HEK293 (cell line): Measurements from ENCODE around the gene TCF7L1.
A peak's percentile ranks its signal among the peaks of the same experiment; 100 is the strongest.

Experiments
- BCL11B ChIP-seq: fragments of 450-650 bp; formaldehyde crosslinking; IDR thresholded peaks from 2 replicates; pipeline ENCODE4 v1.5.1; 2016; ENCODE audit warnings: low read depth, missing biosample characterization, missing genetic modification characterization
- GFI1B ChIP-seq: fragments of 450-650 bp; formaldehyde crosslinking; IDR thresholded peaks from 2 replicates; pipeline ENCODE4 v1.5.1; 2016; ENCODE audit warnings: missing biosample characterization, missing genetic modification characterization
- HIC1 ChIP-seq: fragments of 450-650 bp; formaldehyde crosslinking; IDR thresholded peaks from 2 replicates; pipeline ENCODE4 v1.5.1; 2016; ENCODE audit warnings: missing biosample characterization, missing genetic modification characterization
- HOXA7 ChIP-seq: sonication (generic); formaldehyde crosslinking; IDR thresholded peaks from 2 replicates; pipeline ENCODE4 v1.8.1; 2022; ENCODE audit warnings: missing genetic modification reagents, borderline replicate concordance
- KLF17 ChIP-seq: fragments of 450-650 bp; formaldehyde crosslinking; IDR thresholded peaks from 2 replicates; pipeline ENCODE4 v1.5.1; 2016; ENCODE audit warnings: missing biosample characterization, missing genetic modification characterization
- KLF7 ChIP-seq: fragments of 450-650 bp; formaldehyde crosslinking; IDR thresholded peaks from 2 replicates; pipeline ENCODE4 v1.5.1; 2016; ENCODE audit warnings: missing biosample characterization, missing genetic modification characterization, borderline replicate concordance
- MEIS1 ChIP-seq: sonication (generic); formaldehyde crosslinking; IDR thresholded peaks from 2 replicates; pipeline ENCODE4 v1.8.1; 2022; ENCODE audit warnings: missing genetic modification reagents, mild to moderate bottlenecking, borderline replicate concordance
- OVOL3 ChIP-seq: fragments of 450-650 bp; formaldehyde crosslinking; IDR thresholded peaks from 2 replicates; pipeline ENCODE4 v1.5.1; 2016; ENCODE audit warnings: missing biosample characterization, missing genetic modification characterization
- REST ChIP-seq: fragments of 450-650 bp; formaldehyde crosslinking; IDR thresholded peaks from 2 replicates; pipeline ENCODE4 v1.5.1; 2016; ENCODE audit warnings: missing biosample characterization, missing genetic modification characterization
- SALL2 ChIP-seq: fragments of 450-650 bp; formaldehyde crosslinking; IDR thresholded peaks from 2 replicates; pipeline ENCODE4 v1.5.0; 2017; ENCODE audit warnings: missing biosample characterization, mild to moderate bottlenecking, missing genetic modification characterization, borderline replicate concordance
- SCRT1 ChIP-seq: fragments of 450-650 bp; formaldehyde crosslinking; IDR thresholded peaks from 2 replicates; pipeline ENCODE4 v1.5.1; 2016; ENCODE audit warnings: missing biosample characterization, missing genetic modification characterization, borderline replicate concordance
- TRIM28 ChIP-seq: IDR thresholded peaks from 2 replicates; pipeline ENCODE4 v1.6.1; 2011; ENCODE audit warnings: low read length, control low read depth, borderline replicate concordance
- WT1 ChIP-seq: fragments of 450-650 bp; formaldehyde crosslinking; IDR thresholded peaks from 2 replicates; pipeline ENCODE4 v1.5.1; 2016; ENCODE audit warnings: missing biosample characterization, missing genetic modification characterization
- ZBTB7A ChIP-seq: fragments of 450-650 bp; formaldehyde crosslinking; IDR thresholded peaks from 2 replicates; pipeline ENCODE4 v1.5.1; 2016; ENCODE audit warnings: low read depth, missing biosample characterization, missing genetic modification characterization
- ZIC2 ChIP-seq: fragments of 450-650 bp; formaldehyde crosslinking; IDR thresholded peaks from 2 replicates; pipeline ENCODE4 v1.5.1; 2016; ENCODE audit warnings: missing biosample characterization, missing genetic modification characterization
- ZNF2 ChIP-seq: fragments of 450-650 bp; formaldehyde crosslinking; IDR thresholded peaks from 2 replicates; pipeline ENCODE4 v1.5.1; 2016; ENCODE audit warnings: missing biosample characterization, missing genetic modification characterization
- ZNF292 ChIP-seq: fragments of 450-650 bp; formaldehyde crosslinking; IDR thresholded peaks from 2 replicates; pipeline ENCODE4 v1.5.1; 2016; ENCODE audit warnings: low read depth, missing biosample characterization, missing genetic modification characterization, borderline replicate concordance
- ZNF335 ChIP-seq: fragments of 450-650 bp; formaldehyde crosslinking; conservative IDR thresholded peaks from 2 replicates; pipeline ENCODE4 v1.5.1; 2016; ENCODE audit warnings: missing biosample characterization, missing genetic modification characterization
- ZNF354C ChIP-seq: fragments of 450-650 bp; formaldehyde crosslinking; IDR thresholded peaks from 2 replicates; pipeline ENCODE4 v1.5.1; 2016; ENCODE audit warnings: missing biosample characterization, missing genetic modification characterization, low read depth, borderline replicate concordance
- ZNF37A ChIP-seq: fragments of 450-650 bp; IDR thresholded peaks from 2 replicates; pipeline ENCODE4 v1.5.1; 2018; ENCODE audit warnings: missing biosample characterization, missing genetic modification characterization
- ZNF433 ChIP-seq: fragments of 450-650 bp; formaldehyde crosslinking; IDR thresholded peaks from 2 replicates; pipeline ENCODE4 v1.5.1; 2016; ENCODE audit warnings: missing biosample characterization, missing genetic modification characterization, low read depth
- ZNF473 ChIP-seq: fragments of 450-650 bp; formaldehyde crosslinking; IDR thresholded peaks from 2 replicates; pipeline ENCODE4 v1.5.1; 2017; ENCODE audit warnings: missing biosample characterization, missing genetic modification characterization
- ZNF48 ChIP-seq: fragments of 450-650 bp; formaldehyde crosslinking; IDR thresholded peaks from 2 replicates; pipeline ENCODE4 v1.5.1; 2016; ENCODE audit warnings: missing biosample characterization, missing genetic modification characterization
- ZNF514 ChIP-seq: fragments of 450-650 bp; formaldehyde crosslinking; IDR thresholded peaks from 2 replicates; pipeline ENCODE4 v1.5.1; 2016; ENCODE audit warnings: missing biosample characterization, missing genetic modification characterization
- ZNF548 ChIP-seq: fragments of 450-650 bp; formaldehyde crosslinking; IDR thresholded peaks from 2 replicates; pipeline ENCODE4 v1.5.1; 2016; ENCODE audit warnings: missing biosample characterization, missing genetic modification characterization
- ZNF596 ChIP-seq: fragments of 450-650 bp; IDR thresholded peaks from 2 replicates; pipeline ENCODE4 v1.5.0; 2018; ENCODE audit warnings: missing biosample characterization, mild to moderate bottlenecking, missing genetic modification characterization, moderate library complexity
- ZNF623 ChIP-seq: fragments of 450-650 bp; formaldehyde crosslinking; IDR thresholded peaks from 2 replicates; pipeline ENCODE4 v1.5.1; 2016; ENCODE audit warnings: missing biosample characterization, missing genetic modification characterization
- ZNF629 ChIP-seq: fragments of 450-650 bp; formaldehyde crosslinking; IDR thresholded peaks from 2 replicates; pipeline ENCODE4 v1.5.1; 2017; ENCODE audit warnings: missing biosample characterization, missing genetic modification characterization
- ZNF645 ChIP-seq: fragments of 450-650 bp; formaldehyde crosslinking; IDR thresholded peaks from 2 replicates; pipeline ENCODE4; 2016; ENCODE audit warnings: missing biosample characterization, missing genetic modification characterization
- ZNF776 ChIP-seq: fragments of 450-650 bp; formaldehyde crosslinking; IDR thresholded peaks from 2 replicates; pipeline ENCODE4 v1.5.0; 2017; ENCODE audit warnings: missing biosample characterization, missing genetic modification characterization, borderline replicate concordance
- ZNF785 ChIP-seq: fragments of 450-650 bp; formaldehyde crosslinking; IDR thresholded peaks from 2 replicates; pipeline ENCODE4 v1.5.1; 2016; ENCODE audit warnings: missing biosample characterization, missing genetic modification characterization
- TF ChIP-seq, protein P1 (sequence below): fragments of 450-650 bp; formaldehyde crosslinking; IDR thresholded peaks from 2 replicates; pipeline ENCODE4 v1.5.1; 2017; ENCODE audit warnings: missing biosample characterization, missing genetic modification characterization

TCF7L1 gene

GRCh38 chr2:85354286-85355072, 221.3 kb downstream of the TCF7L1 start, which contains the start of the genes ELMOD3 and RETSAT (continued):
- no peak for TF ChIP-seq KLF17
- TF ChIP-seq SALL2: no peak
- no peak for TF ChIP-seq ZNF785
- no peak for TF ChIP-seq ZNF776
- TF ChIP-seq BCL11B (tag by site-specific recombination): no peak
- TF ChIP-seq SCRT1 (tag by site-specific recombination): no peak
- TF ChIP-seq WT1 (tag by site-specific recombination): no peak
- TF ChIP-seq MEIS1 (CRISPR knock-in tag): no peak
- peak; percentile 78; the same call in 1 of the 2 replicates for TF ChIP-seq REST (tag by site-specific recombination)
- TF ChIP-seq ZNF292 (tag by site-specific recombination): no peak
- TF ChIP-seq ZBTB7A (tag by site-specific recombination): peak; percentile 70; the same call in 1 of the 2 replicates
- peak; percentile 65; the same call in 1 of the 2 replicates for TF ChIP-seq ZNF629 (tag by site-specific recombination)
- TF ChIP-seq TRIM28: peak; percentile 76
- no peak for TF ChIP-seq ZNF473 (tag by site-specific recombination)
- no peak for TF ChIP-seq ZNF48 (tag by site-specific recombination)
- peak; percentile 9; the same call in 1 of the 2 replicates for TF ChIP-seq ZIC2 (tag by site-specific recombination)
- TF ChIP-seq OVOL3 (tag by site-specific recombination): no peak
- no peak for TF ChIP-seq ZNF354C
- peak; percentile 54; the same call in 1 of the 2 replicates for TF ChIP-seq ZNF2 (tag by site-specific recombination)
- TF ChIP-seq, protein P1, sequence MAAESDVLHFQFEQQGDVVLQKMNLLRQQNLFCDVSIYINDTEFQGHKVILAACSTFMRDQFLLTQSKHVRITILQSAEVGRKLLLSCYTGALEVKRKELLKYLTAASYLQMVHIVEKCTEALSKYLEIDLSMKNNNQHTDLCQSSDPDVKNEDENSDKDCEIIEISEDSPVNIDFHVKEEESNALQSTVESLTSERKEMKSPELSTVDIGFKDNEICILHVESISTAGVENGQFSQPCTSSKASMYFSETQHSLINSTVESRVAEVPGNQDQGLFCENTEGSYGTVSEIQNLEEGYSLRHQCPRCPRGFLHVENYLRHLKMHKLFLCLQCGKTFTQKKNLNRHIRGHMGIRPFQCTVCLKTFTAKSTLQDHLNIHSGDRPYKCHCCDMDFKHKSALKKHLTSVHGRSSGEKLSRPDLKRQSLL: peak; percentile 69; the same call in 1 of the 2 replicates
- no peak for TF ChIP-seq ZNF623
- no peak for TF ChIP-seq HOXA7 (CRISPR knock-in tag)
- no peak for TF ChIP-seq ZNF433 (tag by site-specific recombination)
- TF ChIP-seq KLF7 (tag by site-specific recombination): peak; percentile 12; the same call in 1 of the 2 replicates
- no peak for TF ChIP-seq ZNF37A (tag by site-specific recombination)
- TF ChIP-seq ZNF645: no peak
- no peak for TF ChIP-seq HIC1 (tag by site-specific recombination)
- no peak; the same call in 1 of the 2 replicates for TF ChIP-seq GFI1B (tag by site-specific recombination)
- TF ChIP-seq ZNF335 (tag by site-specific recombination): peak; percentile 77
- TF ChIP-seq ZNF596 (tag by site-specific recombination): no peak
- TF ChIP-seq ZNF514 (tag by site-specific recombination): no peak
- TF ChIP-seq ZNF548 (tag by site-specific recombination): no peak
